ENCODE data around the gene NELL2.

DNA sequence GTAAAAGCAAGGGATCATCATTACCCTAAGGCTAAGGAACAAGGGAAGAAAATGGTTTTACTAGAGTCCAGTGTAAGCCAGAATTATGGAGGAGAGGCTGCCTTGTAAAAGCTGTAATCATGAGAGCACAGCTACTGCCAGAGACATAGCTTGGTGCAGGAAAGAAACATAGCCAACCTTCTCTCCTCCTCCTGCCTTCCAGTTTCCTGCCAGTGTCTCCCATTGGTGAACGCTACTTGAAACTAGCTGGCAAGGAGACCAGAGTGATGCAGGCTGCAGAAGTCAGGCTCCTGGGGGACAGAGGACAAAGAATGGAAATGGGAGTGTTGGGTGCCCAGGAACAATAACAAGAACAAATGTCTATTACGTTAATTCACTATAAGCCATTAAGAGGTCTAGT lies 158.5 kb downstream of the NELL2 start:
- TF ChIP-seq BHLHE40 (IDR thresholded peaks at IDR 0.05; ENCODE audit: low read depth, low read length): no peak
- TF ChIP-seq TFCP2L1 (CRISPR knock-in tag; IDR thresholded peaks at IDR 0.05): no peak
- TF ChIP-seq JUNB (IDR thresholded peaks at IDR 0.05): no peak
- no peak for TF ChIP-seq MYC (IDR thresholded peaks at IDR 0.05; ENCODE audit: borderline replicate concordance, low read length)

All from A549 (cell line).